ENCODE results near the gene TDP1. TPM values are rescaled to one million over a fixed set of nuclear protein-coding genes. Genes with fewer than 3 reads are reported as not detected.

TDP1 gene
- total RNA-seq, 1 experiment from 2014 or later, result 33.7 TPM

GRCh38 chr14:90039253-90040010 lies 83.7 kb downstream of the TDP1 start:
- DNase-seq (ENCODE audit: extremely low read depth, low read depth), result no peak

- no peak for DNase-seq (ENCODE audit: extremely low read depth, low read depth)
Measured at GRCh38 chr14:90040411-90040810, 84.7 kb downstream of the TDP1 start.

- no peak for DNase-seq (ENCODE audit: extremely low read depth, low read depth)
Measured at GRCh38 chr14:90042496-90043252, 86.9 kb downstream of the TDP1 start.

- no peak for DNase-seq (ENCODE audit: extremely low read depth, low read depth)
Measured at GRCh38 chr14:90045616-90046015, 89.9 kb downstream of the TDP1 start.

- DNase-seq (ENCODE audit: extremely low read depth, low read depth), result no peak
Measured at GRCh38 chr14:90049390-90049789, 93.7 kb downstream of the TDP1 start.

GRCh38 chr14:90050271-90050670 lies 94.5 kb downstream of the TDP1 start:
- DNase-seq (ENCODE audit: extremely low read depth, low read depth), result no peak

GRCh38 chr14:90053044-90053443 lies 97.3 kb downstream of the TDP1 start:
- no peak for DNase-seq (ENCODE audit: extremely low read depth, low read depth)

- no peak for DNase-seq (ENCODE audit: extremely low read depth, low read depth)
Measured at GRCh38 chr14:90054803-90055202, 99.1 kb downstream of the TDP1 start.

- no peak for DNase-seq (ENCODE audit: extremely low read depth, low read depth)
Measured at GRCh38 chr14:90056826-90057225, 101.1 kb downstream of the TDP1 start.

GRCh38 chr14:90058876-90059458 lies 103.2 kb downstream of the TDP1 start:
- DNase-seq (ENCODE audit: extremely low read depth, low read depth), result no peak

- no peak for DNase-seq (ENCODE audit: extremely low read depth, low read depth)
Measured at GRCh38 chr14:90060312-90060964, 104.7 kb downstream of the TDP1 start.

GRCh38 chr14:90060965-90061684 lies 105.4 kb downstream of the TDP1 start:
- no peak for DNase-seq (ENCODE audit: extremely low read depth, low read depth)

- no peak for DNase-seq (ENCODE audit: extremely low read depth, low read depth)
Measured at GRCh38 chr14:90061685-90062126, 106.0 kb downstream of the TDP1 start, which contains the start of gene KCNK13. Gene KCNK13, plus strand, starts transcription at chr14:90061994. Its CDS starts 212 bp downstream, at chr14:90062206.

- DNase-seq (ENCODE audit: extremely low read depth, low read depth), result no peak
Measured at GRCh38 chr14:90062127-90062794, 106.5 kb downstream of the TDP1 start.

- no peak for DNase-seq (ENCODE audit: extremely low read depth, low read depth)
Measured at GRCh38 chr14:90062822-90063539, 107.3 kb downstream of the TDP1 start.

GRCh38 chr14:90072350-90072749 lies 116.6 kb downstream of the TDP1 start:
- DNase-seq (ENCODE audit: extremely low read depth, low read depth), result no peak

GRCh38 chr14:90079576-90079975 lies 123.8 kb downstream of the TDP1 start:
- no peak for DNase-seq (ENCODE audit: extremely low read depth, low read depth)

GRCh38 chr14:90087433-90087832 lies 131.7 kb downstream of the TDP1 start:
- DNase-seq (ENCODE audit: extremely low read depth, low read depth), result peak; percentile 11

GRCh38 chr14:90088176-90088575 lies 132.4 kb downstream of the TDP1 start:
- DNase-seq (ENCODE audit: extremely low read depth, low read depth), result no peak
